GM12872 (cell line): ENCODE measurements around the gene UBE2O.
A peak's percentile ranks its signal among the peaks of the same experiment; 100 is the strongest.

ENCODE experiments used
- TF ChIP-seq, protein P1 (sequence below): IDR thresholded peaks from 3 replicates; pipeline ENCODE4 v1.5.1; 2011; ENCODE audit warnings: low read depth, mild to moderate bottlenecking, low read length, moderate library complexity; ENCODE audit not compliant: insufficient read depth

UBE2O gene

DNA sequence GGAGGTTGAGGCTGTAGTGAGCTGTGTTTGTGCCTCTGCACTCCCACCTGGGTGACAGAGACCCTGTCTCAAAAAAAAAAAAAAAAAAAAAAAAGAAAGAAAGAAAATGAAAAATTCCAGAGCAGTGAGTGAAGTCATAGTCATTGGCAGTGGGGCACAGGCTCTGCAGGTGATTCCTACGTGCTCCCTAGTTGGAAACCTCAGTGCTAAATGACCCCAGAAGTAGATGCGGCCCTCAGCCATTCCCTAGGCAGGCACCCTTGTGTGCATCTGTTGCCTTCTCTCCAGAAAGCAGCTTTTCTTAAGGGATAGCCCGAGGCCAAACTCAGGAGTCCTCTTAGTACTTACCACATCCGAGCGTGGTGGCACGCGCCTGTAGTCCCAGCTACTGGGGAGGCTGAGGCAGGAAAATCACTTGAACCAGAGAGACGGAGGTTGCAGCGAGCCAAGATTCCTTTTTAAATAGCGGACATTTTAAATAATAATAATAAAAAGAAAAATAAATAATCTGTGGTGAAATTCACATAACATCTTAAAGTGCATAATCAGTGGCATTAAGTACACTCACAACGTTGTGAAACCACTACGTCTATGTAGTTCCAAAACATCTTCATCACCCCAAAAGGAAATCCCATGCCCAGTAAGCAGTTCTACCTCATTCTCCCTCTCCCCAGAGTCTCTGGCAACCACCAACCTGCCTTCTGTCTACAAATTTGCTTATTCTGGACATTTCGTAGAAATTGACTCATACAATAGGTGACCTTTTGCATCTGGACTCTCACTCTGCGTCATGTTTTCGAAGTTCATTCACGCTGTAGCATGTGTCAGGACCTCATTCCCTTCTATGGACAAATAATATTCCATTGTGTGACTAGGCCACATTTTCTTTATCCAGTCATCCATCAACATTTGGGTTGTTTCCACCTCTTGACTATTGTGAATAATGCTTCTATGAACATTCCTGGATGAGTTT lies 81.0 kb downstream of the UBE2O start:
- TF ChIP-seq, protein P1, sequence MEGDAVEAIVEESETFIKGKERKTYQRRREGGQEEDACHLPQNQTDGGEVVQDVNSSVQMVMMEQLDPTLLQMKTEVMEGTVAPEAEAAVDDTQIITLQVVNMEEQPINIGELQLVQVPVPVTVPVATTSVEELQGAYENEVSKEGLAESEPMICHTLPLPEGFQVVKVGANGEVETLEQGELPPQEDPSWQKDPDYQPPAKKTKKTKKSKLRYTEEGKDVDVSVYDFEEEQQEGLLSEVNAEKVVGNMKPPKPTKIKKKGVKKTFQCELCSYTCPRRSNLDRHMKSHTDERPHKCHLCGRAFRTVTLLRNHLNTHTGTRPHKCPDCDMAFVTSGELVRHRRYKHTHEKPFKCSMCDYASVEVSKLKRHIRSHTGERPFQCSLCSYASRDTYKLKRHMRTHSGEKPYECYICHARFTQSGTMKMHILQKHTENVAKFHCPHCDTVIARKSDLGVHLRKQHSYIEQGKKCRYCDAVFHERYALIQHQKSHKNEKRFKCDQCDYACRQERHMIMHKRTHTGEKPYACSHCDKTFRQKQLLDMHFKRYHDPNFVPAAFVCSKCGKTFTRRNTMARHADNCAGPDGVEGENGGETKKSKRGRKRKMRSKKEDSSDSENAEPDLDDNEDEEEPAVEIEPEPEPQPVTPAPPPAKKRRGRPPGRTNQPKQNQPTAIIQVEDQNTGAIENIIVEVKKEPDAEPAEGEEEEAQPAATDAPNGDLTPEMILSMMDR: no peak

DNA sequence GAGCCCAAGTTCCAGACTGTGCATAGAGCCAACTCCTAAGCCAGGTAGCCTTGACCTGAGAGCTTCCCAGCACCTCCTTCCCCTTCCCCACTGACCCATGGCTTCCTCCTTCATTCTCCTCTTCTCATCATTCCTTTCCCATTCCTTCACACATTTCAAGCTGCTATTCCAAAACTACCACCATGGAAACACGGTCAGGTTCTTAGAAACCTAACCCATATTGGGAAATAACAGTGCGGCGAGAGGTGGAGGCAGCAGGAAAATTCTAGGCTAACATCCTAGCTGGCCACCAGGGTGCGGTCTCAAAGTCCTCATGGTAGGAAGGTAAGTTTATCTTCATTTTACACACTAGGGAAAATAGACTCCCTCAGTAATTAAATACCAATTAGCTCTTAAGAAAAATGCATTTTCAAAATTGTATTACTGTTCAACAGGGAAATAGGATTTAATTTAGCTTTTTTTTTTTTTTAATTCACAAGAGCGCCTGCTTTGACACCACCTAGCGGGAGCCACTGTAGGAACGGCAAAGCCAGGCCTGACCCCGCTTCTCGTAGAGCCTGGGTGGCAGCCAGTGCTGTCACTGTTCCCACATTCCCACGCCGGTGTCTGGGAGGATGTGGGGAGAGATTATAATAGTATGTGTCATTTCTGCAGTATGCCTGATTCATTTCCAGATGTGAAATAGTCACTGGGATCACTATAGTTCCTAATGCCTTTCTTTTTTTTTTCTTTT lies 82.5 kb downstream of the UBE2O start:
- TF ChIP-seq, protein P1: 0 out of 3 replicates have a peak, but pooled peaks have one; percentile 15

GRCh38 chr17:76369804-76370203 lies 83.1 kb downstream of the UBE2O start:
- TF ChIP-seq, protein P1: no peak

DNA sequence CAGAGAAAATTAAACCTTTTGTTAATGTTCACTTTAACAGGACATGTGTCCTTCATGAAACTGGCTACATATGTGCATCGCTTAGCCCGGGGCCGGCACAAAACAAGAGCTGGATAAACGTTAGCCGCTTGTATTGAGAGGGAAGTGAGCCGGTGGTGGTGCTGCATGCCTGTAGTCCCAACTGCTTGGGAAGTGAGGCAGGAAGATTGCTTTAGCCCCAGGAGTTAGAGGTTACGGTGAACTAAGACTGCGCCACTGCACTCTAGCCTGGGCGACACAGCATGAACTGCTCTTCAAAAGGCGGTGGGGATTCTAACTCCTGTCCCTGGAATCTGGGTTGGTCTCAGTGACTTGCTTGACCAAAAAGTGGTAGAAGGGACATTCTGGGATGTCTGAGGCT lies 83.6 kb downstream of the UBE2O start:
- TF ChIP-seq, protein P1: no peak

DNA sequence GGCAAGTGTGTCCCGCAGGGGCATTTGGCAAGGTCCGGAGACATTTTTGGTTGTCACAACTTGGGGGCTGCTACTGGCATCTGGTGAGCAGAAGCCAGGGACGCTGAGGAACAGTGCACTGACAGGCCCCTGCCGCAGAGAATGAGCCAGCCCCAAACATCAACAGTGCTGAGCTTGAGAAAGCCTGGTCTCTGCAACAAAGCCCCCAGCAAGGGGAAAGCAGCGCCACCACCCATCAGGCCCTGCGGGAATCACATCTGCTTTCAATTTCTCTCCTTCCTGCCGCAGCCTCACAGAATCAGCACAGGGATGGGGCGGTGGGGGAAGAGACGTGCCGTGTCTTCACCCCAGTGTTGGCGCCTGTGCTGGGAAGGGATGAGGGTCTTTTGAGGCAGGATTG lies 84.4 kb downstream of the UBE2O start:
- TF ChIP-seq, protein P1: no peak

DNA sequence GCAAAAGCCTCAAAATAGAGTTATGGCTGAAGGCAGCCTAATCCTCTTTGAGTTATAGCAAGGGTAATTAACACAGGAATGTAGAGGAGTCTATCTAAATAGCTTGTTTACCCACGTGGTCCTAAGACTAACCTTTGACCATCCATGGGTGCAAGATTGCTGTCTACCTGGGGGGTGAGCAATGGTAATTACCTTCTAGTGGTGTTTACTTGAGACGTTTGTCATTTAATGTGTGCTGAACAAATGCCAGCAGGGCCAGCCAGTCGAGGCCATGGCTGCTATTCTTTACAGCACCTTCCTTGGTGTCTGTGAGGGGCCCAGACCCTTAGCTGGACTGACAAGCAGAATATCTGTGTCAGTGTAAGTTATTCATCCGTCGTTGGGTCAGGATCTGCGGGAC lies 85.3 kb downstream of the UBE2O start:
- TF ChIP-seq, protein P1: no peak

GRCh38 chr17:76366247-76366646 lies 86.7 kb downstream of the UBE2O start:
- TF ChIP-seq, protein P1: no peak
